HepG2 (cell line): Measurements from ENCODE around the gene TULP3. TPM values are rescaled to one million over a fixed set of nuclear protein-coding genes. Genes with fewer than 3 reads are reported as not detected.
A peak's percentile ranks its signal among the peaks of the same experiment; 100 is the strongest.

Experiments used
- ATAC-seq: fragments of 200-7000 bp; cut with Tn5 transposase; 3 replicates; pipeline ENCODE4 v1.9.1; 2020; ENCODE audit warnings: mild to moderate bottlenecking, moderate library complexity
- BruUV-seq: library from RNA; stranded (reverse); fragments of 400-500 nt; replicated peaks from 2 replicates; lab custom pipeline; 2021; lab: Mats Ljungman, UMichigan
- CTCF ChIA-PET: fragments of 300-600 bp; formaldehyde crosslinking; extraction: SDS; loops from one replicate; lab custom pipeline; 2021; ENCODE audit warnings: low total read pairs, inconsistent platforms, low intra/inter-chr PET ratio; lab: Yijun Ruan, JAX
- POLR2A ChIA-PET: fragments of 350-600 bp; sonication (Branson Sonifier 250); formaldehyde crosslinking; loops from one replicate; lab custom pipeline; 2020; ENCODE audit warnings: antibody characterized with exemption, inconsistent platforms; lab: Yijun Ruan, JAX
- DNase-seq: peaks from one replicate; pipeline ENCODE4 v3.0.0-alpha.2; 2015; ENCODE audit warnings: low spot score
- FAIRE-seq: peaks from 3 replicates; lab custom pipeline; 2011; peaks lifted over from hg19 to GRCh38; lab: Jason Lieb, UNC
- H2AFZ ChIP-seq: one replicate; pipeline ENCODE4 v1.6.1; 2011; ENCODE audit warnings: low read length, inconsistent platforms
- H3K27ac ChIP-seq: fragments of 300-600 bp; 3 replicates; pipeline ENCODE4 v1.8.0; 2011; ENCODE audit warnings: mixed run types, mild to moderate bottlenecking, mixed read lengths, low read length, inconsistent platforms; ENCODE audit not compliant: insufficient read depth; ENCODE audit errors: extremely low read length
- H3K27me3 ChIP-seq, 2 experiments: fragments of 200-600 bp in 1 of 2; 2 replicates in 1 of 2; 3 replicates in 1 of 2; pipeline versions ENCODE4 v1.6.0 to v1.8.0; 2011; ENCODE audit warnings: low read length in 2 of 2, mild to moderate bottlenecking in 2 of 2, moderate library complexity in 2 of 2, inconsistent platforms in 1 of 2; ENCODE audit not compliant: insufficient read depth in 2 of 2, control insufficient read depth in 1 of 2
- H3K36me3 ChIP-seq, 2 experiments: fragments of 200-600 bp in 1 of 2; replicated peaks in 1 of 2; 2 replicates in 1 of 2; 3 replicates in 1 of 2; pipeline versions ENCODE4 v1.5.1 to v1.8.0; 2011; ENCODE audit warnings: low read length in 2 of 2, inconsistent platforms in 1 of 2; ENCODE audit not compliant: insufficient read depth in 2 of 2, control insufficient read depth in 1 of 2
- H3K4me1 ChIP-seq: 2 replicates; pipeline ENCODE4 v1.5.1; 2012; ENCODE audit warnings: low read length, inconsistent platforms; ENCODE audit not compliant: insufficient read depth
- H3K4me2 ChIP-seq: 2 replicates; pipeline ENCODE4 v1.6.0; 2011; ENCODE audit warnings: low read depth, low read length, inconsistent platforms
- H3K4me3 ChIP-seq, 3 experiments: fragments of 200-600 bp in 1 of 3; sonication (generic), shearing (Covaris generic) in 1 of 3; replicated peaks in 1 of 3; 2 replicates each; pipeline ENCODE4 v1.5.1; 2011 to 2016; ENCODE audit warnings: low read length in 3 of 3, inconsistent platforms in 2 of 3, low read depth in 2 of 3, mild to moderate bottlenecking in 2 of 3, control low read depth in 1 of 3, mixed read lengths in 1 of 3; ENCODE audit not compliant: insufficient read depth in 1 of 3
- H3K79me2 ChIP-seq: one replicate; pipeline ENCODE4 v1.6.1; 2011; ENCODE audit warnings: low read length, inconsistent platforms; ENCODE audit not compliant: insufficient read depth
- H3K9ac ChIP-seq: 2 replicates; pipeline ENCODE4 v1.6.0; 2011; ENCODE audit warnings: mild to moderate bottlenecking, low read depth, low read length, inconsistent platforms; ENCODE audit not compliant: insufficient read depth
- H3K9me3 ChIP-seq: 2 replicates; pipeline ENCODE4 v1.5.1; 2012; ENCODE audit warnings: mild to moderate bottlenecking, low read length
- H4K20me1 ChIP-seq: 2 replicates; pipeline ENCODE4 v1.6.0; 2011; ENCODE audit warnings: inconsistent platforms, mild to moderate bottlenecking, low read length, moderate library complexity; ENCODE audit not compliant: insufficient read depth
- ATF3 ChIP-seq: sonication (generic); formaldehyde crosslinking; IDR thresholded peaks from 2 replicates; pipeline ENCODE4 v1.4.0; 2020; ENCODE audit warnings: missing genetic modification reagents
- KMT2A ChIP-seq: sonication (generic); formaldehyde crosslinking; IDR thresholded peaks from 2 replicates; pipeline ENCODE4 v1.4.0; 2020; ENCODE audit warnings: missing genetic modification reagents
- NR3C1 ChIP-seq: sonication (generic); formaldehyde crosslinking; IDR thresholded peaks from 2 replicates; pipeline ENCODE4 v1.4.0; 2020; ENCODE audit warnings: missing genetic modification reagents
- POLR2G ChIP-seq: fragments of 200-400 bp; formaldehyde crosslinking; IDR thresholded peaks from 2 replicates; pipeline ENCODE4 v1.6.1; 2018; ENCODE audit warnings: mild to moderate bottlenecking, low read depth, low read length, moderate library complexity
- RARG ChIP-seq: sonication (generic); formaldehyde crosslinking; IDR thresholded peaks from 2 replicates; pipeline ENCODE4 v1.4.0; 2020; ENCODE audit warnings: low read depth, mild to moderate bottlenecking, missing genetic modification reagents
- SMARCE1 ChIP-seq: fragments of 450-650 bp; IDR thresholded peaks from 2 replicates; pipeline ENCODE4 v1.6.1; 2017; ENCODE audit warnings: borderline replicate concordance
- TAF1 ChIP-seq: sonication (generic); formaldehyde crosslinking; IDR thresholded peaks from 2 replicates; pipeline ENCODE4 v1.4.0; 2020; ENCODE audit warnings: missing genetic modification reagents
- USF2 ChIP-seq, 2 experiments: sonication (generic) in 1 of 2; formaldehyde crosslinking in 1 of 2; IDR thresholded peaks; 2 replicates each; pipeline versions ENCODE4 v1.5.1 to v1.6.1; 2011 to 2020; ENCODE audit warnings: borderline replicate concordance in 1 of 2, low read depth in 1 of 2, low read length in 1 of 2, mild to moderate bottlenecking in 1 of 2, missing genetic modification reagents in 1 of 2, moderate library complexity in 1 of 2
- ZBTB39 ChIP-seq: sonication (generic); formaldehyde crosslinking; IDR thresholded peaks from 2 replicates; pipeline ENCODE4 v1.5.0; 2020; ENCODE audit warnings: missing genetic modification reagents
- ZNF160 ChIP-seq: sonication (generic); formaldehyde crosslinking; IDR thresholded peaks from 2 replicates; pipeline ENCODE4 v1.8.0; 2022; ENCODE audit warnings: mild to moderate bottlenecking, inconsistent platforms, missing genetic modification reagents
- ZNF337 ChIP-seq: sonication (generic); formaldehyde crosslinking; IDR thresholded peaks from 2 replicates; pipeline ENCODE4 v1.5.1; 2020; ENCODE audit warnings: missing genetic modification reagents, low read depth, mild to moderate bottlenecking, borderline replicate concordance
- ZNF367 ChIP-seq: sonication (generic); formaldehyde crosslinking; IDR thresholded peaks from 2 replicates; pipeline ENCODE4 v1.4.0; 2020; ENCODE audit warnings: missing genetic modification reagents, borderline replicate concordance
- ZNF430 ChIP-seq: sonication (generic); formaldehyde crosslinking; IDR thresholded peaks from 2 replicates; pipeline ENCODE4 v1.9.0; 2021; ENCODE audit warnings: mild to moderate bottlenecking, missing genetic modification reagents
- ZNF713 ChIP-seq: sonication (generic); formaldehyde crosslinking; IDR thresholded peaks from 2 replicates; pipeline ENCODE4 v1.4.0; 2020; ENCODE audit warnings: mild to moderate bottlenecking, missing genetic modification reagents
- ZNF772 ChIP-seq: sonication (generic); formaldehyde crosslinking; IDR thresholded peaks from 2 replicates; pipeline ENCODE4 v1.5.0; 2020; ENCODE audit warnings: mild to moderate bottlenecking, missing genetic modification reagents
- ZNF776 ChIP-seq: sonication (generic); formaldehyde crosslinking; IDR thresholded peaks from 2 replicates; pipeline ENCODE4 v1.4.0; 2020; ENCODE audit warnings: mild to moderate bottlenecking, missing genetic modification reagents
- ZNF780A ChIP-seq: sonication (generic); formaldehyde crosslinking; IDR thresholded peaks from 2 replicates; pipeline ENCODE4 v1.8.0; 2022; ENCODE audit warnings: mild to moderate bottlenecking, missing genetic modification reagents, moderate library complexity
- ZNF784 ChIP-seq: sonication (generic); formaldehyde crosslinking; IDR thresholded peaks from 2 replicates; pipeline ENCODE4 v1.5.1; 2020; ENCODE audit warnings: missing genetic modification reagents, mild to moderate bottlenecking, borderline replicate concordance
- ZNF879 ChIP-seq: sonication (generic); formaldehyde crosslinking; IDR thresholded peaks from 2 replicates; pipeline ENCODE4 v1.8.1; 2023; ENCODE audit warnings: missing genetic modification reagents
- WGBS: methylation state at CpG from one replicate; pipeline ENCODE4 v1.1.6; 2017; ENCODE audit warnings: low lambda C conversion rate; 5-methylcytosine and 5-hydroxymethylcytosine counted together
- in situ Hi-C: cut with HindIII; loops from 2 replicates; pipeline ENCODE4 v1.10.0; 2017; ENCODE audit warnings: low pct_unique_long_range_greater_than_20kb; ENCODE audit not compliant: extremely low pct_ligation_motif_present
- intact Hi-C: fragments of 100-400 bp; cut with micrococcal nuclease; formaldehyde crosslinking; loops from one replicate; pipeline ENCODE4 v1.10.0; 2022; ENCODE audit not compliant: unreplicated experiment
- polyA plus RNA-seq, 8 experiments: library from polyadenylated mRNA; depleted of rRNA in 3 of 8; stranded (reverse) in 7 of 8; unstranded in 1 of 8; fragments of >200 nt; fragmentation: Illumina TruSeq in 4 of 8; extraction: Trizol in 4 of 8; gene quantifications; 2 replicates each; pipeline versions ENCODE4 v1.2.1 to v1.2.3, GENCODE V29; 2011 to 2016; ENCODE audit warnings: low read depth in 4 of 8, missing spikeins in 1 of 8, mixed read lengths in 1 of 8; ENCODE audit not compliant: insufficient read depth in 1 of 8
- total RNA-seq, 5 experiments: library from RNA; depleted of rRNA; stranded (reverse); fragments of >200 nt; fragmentation: Illumina TruSeq; extraction: Trizol; gene quantifications; 2 replicates each; pipeline ENCODE4 v1.2.3, GENCODE V29; 2016; ENCODE audit warnings: low read depth in 1 of 5

TULP3 gene
- total and polyA plus RNA-seq, 2 of the 13 experiments (the other 11 are each of a cell fraction or from before 2014, with no cell fraction given) = 11.2 to 13.2 TPM

GRCh38 chr12:2960390-2960956 lies 69.8 kb downstream of the TULP3 start:
- Histone ChIP-seq H3K4me2 (peak overlapping the region; percentile 93), H3K27me3 (no peaks in the 10 kb centered on the region), H3K4me1 (peaks cover 59% of the 10 kb centered on the region), H4K20me1 (peaks cover 10% of the 10 kb centered on the region; the same call in 1 of the 2 replicates), H3K79me2 (peaks cover 38% of the 10 kb centered on the region), H2AFZ (no peak overlapping the region), H3K27ac (peak overlapping the region; percentile 96), H3K4me3 (peak overlapping the region; percentile 72 to 79 (median 73)), H3K9me3 (no peaks in the 10 kb centered on the region), H3K9ac (peak overlapping the region; percentile 80), H3K36me3 (peaks cover 0 to 4% of the 10 kb centered on the region in 2 experiments; a peak in 1 of 5 replicates)
- ATAC-seq = peak; percentile 1; the same call in 1 of the 3 replicates
- ChIA-PET POLR2A (interaction anchor here (1.0 to 1.1 kb wide), 2 partner anchors 10 to 76 kb away, joined by 3 read pairs; no protein-coding TSS in a partner anchor), CTCF (no interaction called here)
- no TSS peak for BruUV-seq
- intact Hi-C loops = loop anchor here (5.0 kb wide), 3 partner anchors 68 to 113 kb away; partner anchors contain the start of gene TULP3
- in situ Hi-C loops = no loop called here
- peak; percentile 34 for DNase-seq
- FAIRE-seq = peak; percentile 47
- 0% methylated on average over 4 of the region's 18 CpGs for WGBS
- TF ChIP-seq ZNF772 = no peak
- no peak for TF ChIP-seq NR3C1
- no peak for TF ChIP-seq ZNF337 (CRISPR knock-in tag)
- TF ChIP-seq USF2 (IDR thresholded peaks at IDR 0.05; ENCODE audit: low read depth, low read length) = peak; percentile 11; the same call in 1 of the 2 replicates
- TF ChIP-seq USF2 (CRISPR knock-in tag; IDR thresholded peaks at IDR 0.05; ENCODE audit: borderline replicate concordance) = no peak
- TF ChIP-seq KMT2A (CRISPR knock-in tag) = no peak
- TF ChIP-seq ZNF430 = peak; percentile 9; the same call in 1 of the 2 replicates
- 0 out of 2 replicates have a peak, but pooled peaks have one; percentile 25 for TF ChIP-seq ZBTB39 (CRISPR knock-in tag)
- no peak for TF ChIP-seq SMARCE1
- no peak for TF ChIP-seq ZNF776 (CRISPR knock-in tag)
- 0 out of 2 replicates have a peak, but pooled peaks have one; percentile 8 for TF ChIP-seq ZNF879 (CRISPR knock-in tag)
- TF ChIP-seq ATF3 (CRISPR knock-in tag) = no peak
- peak; percentile 45; the same call in 1 of the 2 replicates for TF ChIP-seq POLR2G
- TF ChIP-seq ZNF713 (CRISPR knock-in tag) = no peak
- no peak for TF ChIP-seq ZNF780A (CRISPR knock-in tag)
- no peak for TF ChIP-seq ZNF160 (CRISPR knock-in tag)
- no peak for TF ChIP-seq RARG
- TF ChIP-seq ZNF784 = 0 out of 2 replicates have a peak, but pooled peaks have one; percentile 61
- peak; percentile 35; the same call in 1 of the 2 replicates for TF ChIP-seq TAF1 (CRISPR knock-in tag)
- no peak for TF ChIP-seq ZNF367 (CRISPR knock-in tag)
